Measurements from ENCODE around the gene HIGD1B.

The HIGD1B gene

GRCh38 chr17:44878627-44879221 lies 31.0 kb downstream of the HIGD1B start:
- no peak for DNase-seq (ENCODE audit: low spot score)

GRCh38 chr17:44879376-44879775 lies 31.7 kb downstream of the HIGD1B start:
- DNase-seq (ENCODE audit: low spot score), result no peak

- DNase-seq (ENCODE audit: low spot score), result no peak
Observed at GRCh38 chr17:44880062-44880461, 32.4 kb downstream of the HIGD1B start.

GRCh38 chr17:44881145-44881544 lies 33.5 kb downstream of the HIGD1B start:
- no peak for DNase-seq (ENCODE audit: low spot score)

GRCh38 chr17:44884941-44885340 lies 37.3 kb downstream of the HIGD1B start:
- DNase-seq (ENCODE audit: low spot score), result no peak

- no peak for DNase-seq (ENCODE audit: low spot score)
Observed at GRCh38 chr17:44887016-44887415, 39.3 kb downstream of the HIGD1B start.

- DNase-seq (ENCODE audit: low spot score), result peak; percentile 13
Observed at GRCh38 chr17:44887971-44888954, 40.6 kb downstream of the HIGD1B start.

- no peak for DNase-seq (ENCODE audit: low spot score)
Observed at GRCh38 chr17:44889003-44889402, 41.3 kb downstream of the HIGD1B start.

GRCh38 chr17:44892250-44892649 lies 44.6 kb downstream of the HIGD1B start:
- DNase-seq (ENCODE audit: low spot score), result no peak

- DNase-seq (ENCODE audit: low spot score), result no peak
Observed at GRCh38 chr17:44894642-44895041, 47.0 kb downstream of the HIGD1B start.

GRCh38 chr17:44898768-44899073 lies 51.0 kb downstream of the HIGD1B start:
- DNase-seq (ENCODE audit: low spot score), result no peak

- DNase-seq (ENCODE audit: low spot score), result peak; percentile 90
Observed at GRCh38 chr17:44899074-44899782, 51.5 kb downstream of the HIGD1B start, which contains the start of gene EFTUD2. Gene EFTUD2 (minus strand): TSS chr17:44899445. CDS start chr17:44894521, 4,924 bp downstream.
